ENCODE data around the gene NRSN1.

GRCh38 chr6:24126586-24127192 is 674 bp downstream of the NRSN1 start:
- TF ChIP-seq POLR2A (IDR thresholded peaks at IDR 0.05) = no peak
- no peak for TF ChIP-seq CTCF (IDR thresholded peaks at IDR 0.05)
